Right lobe of liver (tissue), 4 donors: ENCODE measurements around the gene TNRC18.

ENCODE experiments used
- CTCF ChIP-seq, 4 donors: fragments of 200-600 bp in 3 of 4; fragments of 450-650 bp in 1 of 4; IDR thresholded peaks; one replicate each; pipeline versions ENCODE4 v1.5.1 to v1.8.0; 2016 to 2022; ENCODE audit warnings: antibody characterized with exemption in 4 of 4, mild to moderate bottlenecking in 2 of 4
- POLR2A ChIP-seq: fragments of 450-650 bp; IDR thresholded peaks from one replicate; pipeline ENCODE4 v1.6.1; 2017; ENCODE audit warnings: antibody characterized with exemption, mild to moderate bottlenecking
- donor health status: DM: no; HTN: no; CAD: no.
- donor health status: DM: no; HTN: no; CAD: no.
- donor health status: DM: no; HTN: yes; CAD: no.

GRCh38 chr7:5266191-5267028 lies 157.2 kb downstream of the TNRC18 start:
- TF ChIP-seq CTCF (IDR thresholded peaks at IDR 0.05): no peak
- TF ChIP-seq POLR2A: no peak
